GM12874 (cell line): ENCODE results near the gene DTHD1.

Source experiments
- TF ChIP-seq, protein P1 (sequence below): IDR thresholded peaks from 2 replicates; pipeline ENCODE4 v1.5.1; 2011; ENCODE audit warnings: low read depth, mild to moderate bottlenecking, control low read depth, low read length, moderate library complexity; ENCODE audit not compliant: insufficient read depth

The DTHD1 gene

GRCh38 chr4:36281384-36282106, at the start of gene DTHD1:
Gene DTHD1 (plus strand): TSS chr4:36281616. CDS start chr4:36281759, 143 bp downstream.
- TF ChIP-seq, protein P1, sequence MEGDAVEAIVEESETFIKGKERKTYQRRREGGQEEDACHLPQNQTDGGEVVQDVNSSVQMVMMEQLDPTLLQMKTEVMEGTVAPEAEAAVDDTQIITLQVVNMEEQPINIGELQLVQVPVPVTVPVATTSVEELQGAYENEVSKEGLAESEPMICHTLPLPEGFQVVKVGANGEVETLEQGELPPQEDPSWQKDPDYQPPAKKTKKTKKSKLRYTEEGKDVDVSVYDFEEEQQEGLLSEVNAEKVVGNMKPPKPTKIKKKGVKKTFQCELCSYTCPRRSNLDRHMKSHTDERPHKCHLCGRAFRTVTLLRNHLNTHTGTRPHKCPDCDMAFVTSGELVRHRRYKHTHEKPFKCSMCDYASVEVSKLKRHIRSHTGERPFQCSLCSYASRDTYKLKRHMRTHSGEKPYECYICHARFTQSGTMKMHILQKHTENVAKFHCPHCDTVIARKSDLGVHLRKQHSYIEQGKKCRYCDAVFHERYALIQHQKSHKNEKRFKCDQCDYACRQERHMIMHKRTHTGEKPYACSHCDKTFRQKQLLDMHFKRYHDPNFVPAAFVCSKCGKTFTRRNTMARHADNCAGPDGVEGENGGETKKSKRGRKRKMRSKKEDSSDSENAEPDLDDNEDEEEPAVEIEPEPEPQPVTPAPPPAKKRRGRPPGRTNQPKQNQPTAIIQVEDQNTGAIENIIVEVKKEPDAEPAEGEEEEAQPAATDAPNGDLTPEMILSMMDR, result no peak

DNA sequence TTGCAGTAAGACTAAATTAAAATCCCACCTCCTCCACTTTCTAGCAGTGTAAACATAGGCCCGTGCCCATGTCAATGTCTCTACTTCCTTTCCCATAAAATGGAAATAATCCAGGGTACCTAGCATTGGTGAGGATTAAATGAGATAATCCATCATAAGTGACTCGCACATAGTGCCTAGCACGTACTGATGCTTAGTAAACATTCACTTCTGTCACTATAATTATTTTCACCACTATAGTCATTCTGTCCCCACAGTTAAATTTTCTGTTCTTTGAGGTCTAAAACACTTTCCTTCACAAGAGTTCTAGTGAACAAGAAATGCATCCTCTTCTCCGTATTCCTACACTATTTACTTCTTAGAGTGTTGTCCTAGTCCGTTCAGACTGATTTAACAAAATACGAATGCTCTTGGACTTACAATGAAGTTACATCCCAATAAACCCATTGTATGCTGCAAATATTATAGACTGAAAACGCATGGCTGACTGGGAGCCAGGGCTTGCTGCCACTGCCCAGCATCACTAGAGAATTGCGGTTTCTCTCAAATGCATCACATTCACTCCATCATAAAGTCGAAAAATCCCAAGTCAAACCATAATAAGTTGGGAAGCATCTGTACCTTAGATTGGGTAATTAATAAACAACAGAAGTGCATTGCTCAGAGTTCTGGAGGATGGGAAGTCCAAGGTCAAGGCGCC, 47.7 kb upstream of the DTHD1 start:
- TF ChIP-seq, protein P1, result no peak

DNA sequence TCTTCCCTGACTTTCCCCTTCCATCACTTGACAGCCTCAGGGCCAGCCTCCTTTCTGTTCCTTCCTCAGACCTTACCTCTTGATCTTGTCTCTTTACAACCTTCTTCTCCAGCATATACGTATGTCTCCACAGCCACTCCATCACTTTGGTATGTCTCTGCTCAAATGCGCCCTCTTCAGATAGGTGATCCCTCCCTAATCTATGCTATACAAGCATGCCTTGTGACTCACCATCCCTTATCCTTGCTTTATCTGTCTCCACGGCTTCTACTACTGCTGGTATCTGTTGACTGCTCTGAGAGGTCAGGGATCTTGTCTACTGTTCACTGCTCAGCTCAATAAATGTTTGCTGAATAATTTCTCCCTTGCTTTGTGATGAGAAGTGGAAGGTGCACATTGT, 46.1 kb upstream of the DTHD1 start:
- TF ChIP-seq, protein P1, result no peak

GRCh38 chr4:36236159-36236558, 45.3 kb upstream of the DTHD1 start:
- TF ChIP-seq, protein P1, result no peak

DNA sequence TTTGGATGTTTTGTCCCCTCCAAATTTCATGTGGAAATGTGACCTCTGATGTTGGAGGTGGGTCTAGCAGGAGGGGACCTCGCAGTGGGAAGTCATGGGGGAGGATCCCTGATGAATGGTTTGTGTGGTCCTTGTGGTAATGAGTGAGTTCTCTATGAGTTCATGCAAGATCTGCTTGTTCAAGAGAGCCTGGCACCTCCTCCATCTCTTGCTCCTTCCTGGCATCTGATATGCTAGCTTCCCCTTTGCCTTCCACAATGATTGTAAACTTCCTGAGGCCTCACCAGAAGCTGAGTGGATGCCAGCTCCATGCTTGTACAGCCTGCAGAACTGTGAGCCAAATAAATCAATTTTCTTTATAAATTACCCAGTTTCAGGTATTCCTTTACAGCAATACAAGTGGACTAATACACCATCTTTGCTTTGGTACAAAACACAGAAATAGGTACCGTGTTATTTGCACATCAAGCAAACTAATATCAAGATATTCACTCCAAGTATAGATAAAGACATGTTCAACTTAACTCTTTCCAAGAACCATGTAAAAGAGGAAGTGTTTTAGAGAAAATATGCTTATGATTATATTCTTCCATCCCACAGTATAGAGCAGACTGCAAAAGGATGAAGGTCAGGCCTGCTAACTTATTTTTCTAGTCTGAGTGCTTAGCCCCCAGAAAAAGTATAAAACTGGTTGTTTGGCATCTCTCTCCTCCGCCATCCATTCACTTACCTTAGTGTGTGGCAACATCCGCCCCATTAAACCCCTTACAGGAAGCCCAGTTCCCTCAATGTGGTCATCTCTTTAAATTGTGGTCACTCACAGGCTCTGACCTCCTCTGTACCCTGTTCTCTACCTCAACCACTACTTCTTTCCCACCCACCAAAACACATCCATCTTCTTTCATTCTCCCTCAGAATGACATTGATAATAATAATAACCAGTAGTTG, 43.8 kb upstream of the DTHD1 start:
- TF ChIP-seq, protein P1, result no peak

- TF ChIP-seq, protein P1, result no peak
Measured at GRCh38 chr4:36241771-36242170, 39.6 kb upstream of the DTHD1 start.
